ENCODE results near the gene NFKBIB. TPM values are rescaled to one million over a fixed set of nuclear protein-coding genes. Genes with fewer than 3 reads are reported as not detected.

NFKBIB gene
- total and polyA plus RNA-seq, 2 of the 8 experiments (the other 6 are each of a cell fraction or from before 2014, with no cell fraction given), result 37.3 to 44.1 TPM

GRCh38 chr19:38851622-38852230 lies 48.0 kb upstream of the NFKBIB start (continued):
- TF ChIP-seq POLR2A (IDR thresholded peaks at IDR 0.05; ENCODE audit: control extremely low read depth in 1 of 2, low read depth in 2 of 2, low read length in 2 of 2), result peak; percentile 40 to 71; a peak in 2 of 3 replicates
- TF ChIP-seq ZNF274 (IDR thresholded peaks at IDR 0.05; ENCODE audit: borderline replicate concordance, extremely low read depth, low read length), result no peak
- TF ChIP-seq PHF8 (conservative IDR thresholded peaks at IDR 0.05; ENCODE audit: low read depth, low read length), result no peak; the same call in 1 of the 2 replicates
- no peak for TF ChIP-seq CBX8 (IDR thresholded peaks at IDR 0.05; ENCODE audit: borderline replicate concordance, low read depth, low read length)
- peak; percentile 81 for TF ChIP-seq USF2 (IDR thresholded peaks at IDR 0.05; ENCODE audit: low read length)
- no peak for TF ChIP-seq RNF2 (IDR thresholded peaks at IDR 0.05; ENCODE audit: borderline replicate concordance, low read depth, low read length, missing control alignments, poor library complexity, severe bottlenecking)
- no peak for TF ChIP-seq SAP30 (IDR thresholded peaks at IDR 0.05; ENCODE audit: insufficient read depth, insufficient replicate concordance, low read length)
- TF ChIP-seq RXRA (IDR thresholded peaks at IDR 0.05; ENCODE audit: insufficient read depth, low read depth, low read length), result no peak
- no peak for TF ChIP-seq SRF (IDR thresholded peaks at IDR 0.05; ENCODE audit: low read depth, low read length)
- no peak for TF ChIP-seq SIX5 (IDR thresholded peaks at IDR 0.05; ENCODE audit: low read depth, low read length)
- no peak for TF ChIP-seq KDM5A (IDR thresholded peaks at IDR 0.05; ENCODE audit: low read length)
- TF ChIP-seq FOSL1 (IDR thresholded peaks at IDR 0.05; ENCODE audit: insufficient read depth, low read depth, low read length), result no peak
- TF ChIP-seq HDAC2 (IDR thresholded peaks at IDR 0.05; ENCODE audit: borderline replicate concordance in 1 of 2, low read depth in 2 of 2, low read length in 2 of 2), result 0 out of 4 replicates have a peak, but pooled peaks of 1 of the 2 experiments have one; percentile 37
- TF ChIP-seq RAD21 (IDR thresholded peaks at IDR 0.05 in 1 of 2, conservative IDR thresholded peaks at IDR 0.05 in 1 of 2; ENCODE audit: low read depth in 2 of 2, low read length in 2 of 2), result 0 out of 4 replicates have a peak, but pooled peaks of 1 of the 2 experiments have one; percentile 1
- no peak for TF ChIP-seq CTBP2 (IDR thresholded peaks at IDR 0.05; ENCODE audit: borderline replicate concordance, insufficient read depth, insufficient read length, low read length)
- TF ChIP-seq YY1 (IDR thresholded peaks at IDR 0.05; ENCODE audit: low read depth, low read length), result no peak
- TF ChIP-seq KDM1A (IDR thresholded peaks at IDR 0.05; ENCODE audit: borderline replicate concordance, low read length), result no peak
- TF ChIP-seq GABPA (IDR thresholded peaks at IDR 0.05; ENCODE audit: borderline replicate concordance, insufficient read depth, low read length), result no peak
- TF ChIP-seq MAFK (IDR thresholded peaks at IDR 0.05; ENCODE audit: low read depth, low read length), result no peak
- no peak for TF ChIP-seq CHD2 (IDR thresholded peaks at IDR 0.05; ENCODE audit: low read length)
- TF ChIP-seq TEAD4 (IDR thresholded peaks at IDR 0.05; ENCODE audit: low read depth, low read length), result peak; percentile 92
- no peak for TF ChIP-seq KDM4A (IDR thresholded peaks at IDR 0.05; ENCODE audit: low read depth, low read length, severe bottlenecking)

Data from H1 (cell line).